ENCODE results near the gene CERK. TPM values are rescaled to one million over a fixed set of nuclear protein-coding genes. Genes with fewer than 3 reads are reported as not detected.

Gene CERK
- total RNA-seq, 1 experiment from 2014 or later: 24.9 TPM

- Histone ChIP-seq H3K79me2 (ENCODE audit: low read depth) (no peaks in the 10 kb centered on the region), H3K4me1 (replicated peaks; ENCODE audit: insufficient read depth) (no peaks in the 10 kb centered on the region), H3K4me3 (no peak overlapping the region), H3K27ac (no peak overlapping the region), H3K9me2 (ENCODE audit: insufficient read depth) (no peaks in the 10 kb centered on the region), H3K36me3 (ENCODE audit: low read depth) (no peaks in the 10 kb centered on the region), H3K9me3 (ENCODE audit: insufficient read depth, low read depth) (no peaks in the 10 kb centered on the region), H3K27me3 (ENCODE audit: insufficient read depth, low read depth) (no peaks in the 10 kb centered on the region), H4K20me1 (ENCODE audit: insufficient read depth) (peaks cover 49% of the 10 kb centered on the region), H3F3A (ENCODE audit: insufficient read depth, low read depth) (0 out of 2 replicates have a peak, but pooled peaks cover 3% of the 10 kb centered on the region), H2AFZ (no peak overlapping the region), H3K4me2 (no peak overlapping the region)
- POLR2A ChIA-PET (ENCODE audit: unreplicated experiment): no interaction called here
- intact Hi-C loops (cut with micrococcal nuclease; ENCODE audit: unreplicated experiment): no loop called here
- no peak for DNase-seq
- TF ChIP-seq CTCF (conservative IDR thresholded peaks at IDR 0.05) (no peak), EZH2 (IDR thresholded peaks at IDR 0.05; ENCODE audit: low read depth) (no peak)
- CTCF ChIA-PET: no interaction called here
- no TSS peak for BruUV-seq (replicated peaks)
Measured at GRCh38 chr22:46655861-46656608, 82.0 kb downstream of the CERK start.

GRCh38 chr22:46654927-46655595, 83.0 kb downstream of the CERK start:
- Histone ChIP-seq H2AFZ (no peak overlapping the region), H3K79me2 (ENCODE audit: low read depth) (no peaks in the 10 kb centered on the region), H3K4me1 (replicated peaks; ENCODE audit: insufficient read depth) (no peaks in the 10 kb centered on the region), H4K20me1 (ENCODE audit: insufficient read depth) (peaks cover 52% of the 10 kb centered on the region), H3K4me3 (no peak overlapping the region), H3F3A (ENCODE audit: insufficient read depth, low read depth) (no peaks in the 10 kb centered on the region), H3K9me2 (ENCODE audit: insufficient read depth) (no peaks in the 10 kb centered on the region), H3K36me3 (ENCODE audit: low read depth) (no peaks in the 10 kb centered on the region), H3K27me3 (ENCODE audit: insufficient read depth, low read depth) (no peaks in the 10 kb centered on the region), H3K9me3 (ENCODE audit: insufficient read depth, low read depth) (no peaks in the 10 kb centered on the region), H3K4me2 (no peak overlapping the region), H3K27ac (no peak overlapping the region)
- BruUV-seq (replicated peaks): no TSS peak
- DNase-seq: no peak
- ChIA-PET CTCF (no interaction called here), POLR2A (ENCODE audit: unreplicated experiment) (interaction anchor here (0.5 kb wide), 1 partner anchor 108 kb away, joined by 14 read pairs; no protein-coding TSS in a partner anchor)
- no peak for TF ChIP-seq CTCF (conservative IDR thresholded peaks at IDR 0.05)
- TF ChIP-seq EZH2 (IDR thresholded peaks at IDR 0.05; ENCODE audit: low read depth): no peak
- intact Hi-C loops (cut with micrococcal nuclease; ENCODE audit: unreplicated experiment): no loop called here

GRCh38 chr22:46654426-46654825, 83.6 kb downstream of the CERK start:
- H3K27ac ChIP-seq: no peak overlapping the region
- H3F3A ChIP-seq (ENCODE audit: insufficient read depth, low read depth): no peaks in the 10 kb centered on the region
- TF ChIP-seq CTCF (conservative IDR thresholded peaks at IDR 0.05) (no peak), EZH2 (IDR thresholded peaks at IDR 0.05; ENCODE audit: low read depth) (no peak)
- BruUV-seq (replicated peaks): no TSS peak
- H3K9me3 ChIP-seq (ENCODE audit: insufficient read depth, low read depth): no peaks in the 10 kb centered on the region
- ChIA-PET CTCF (interaction anchor here (0.6 kb wide), 1 partner anchor 51 kb away, joined by 3 read pairs; no protein-coding TSS in a partner anchor), POLR2A (ENCODE audit: unreplicated experiment) (no interaction called here)
- H3K79me2 ChIP-seq (ENCODE audit: low read depth): no peaks in the 10 kb centered on the region
- no peaks in the 10 kb centered on the region for H3K4me1 ChIP-seq (replicated peaks; ENCODE audit: insufficient read depth)
- H2AFZ ChIP-seq: no peak overlapping the region
- intact Hi-C loops (cut with micrococcal nuclease; ENCODE audit: unreplicated experiment): no loop called here
- H3K4me2 ChIP-seq: no peak overlapping the region
- H3K4me3 ChIP-seq: no peak overlapping the region
- no peak for DNase-seq
- H3K36me3 ChIP-seq (ENCODE audit: low read depth): no peaks in the 10 kb centered on the region
- peaks cover 52% of the 10 kb centered on the region for H4K20me1 ChIP-seq (ENCODE audit: insufficient read depth)
- no peaks in the 10 kb centered on the region for H3K27me3 ChIP-seq (ENCODE audit: insufficient read depth, low read depth)
- H3K9me2 ChIP-seq (ENCODE audit: insufficient read depth): no peaks in the 10 kb centered on the region

Measured in PC-9 (cell line).